SK-N-SH treated with all-trans-retinoic acid at 6 μM for 48 hours (cell line): ENCODE results near the gene SLC6A4.

Source experiments
- ATAC-seq: fragments of 200-7000 bp; cut with Tn5 transposase; 3 replicates; pipeline ENCODE4 v1.9.1; 2020; ENCODE audit warnings: mild to moderate bottlenecking, moderate library complexity
- BACH2 ChIP-seq: fragments of 250-450 bp; sonication (Bioruptor Pico); IDR thresholded peaks from 2 replicates; pipeline ENCODE4 v1.9.0; 2021; ENCODE audit warnings: mild to moderate bottlenecking, borderline replicate concordance
- CREB5 ChIP-seq: fragments of 250-450 bp; sonication (Bioruptor Pico); IDR thresholded peaks from 2 replicates; pipeline ENCODE4 v1.5.1; 2020; ENCODE audit warnings: low read depth, mild to moderate bottlenecking, moderate library complexity
- CSDC2 ChIP-seq: fragments of 250-450 bp; sonication (Bioruptor Pico); IDR thresholded peaks from 2 replicates; pipeline ENCODE4 v1.5.0; 2020; ENCODE audit warnings: mild to moderate bottlenecking, moderate library complexity
- CSRNP3 ChIP-seq: fragments of 250-450 bp; sonication (Bioruptor Pico); IDR thresholded peaks from 2 replicates; pipeline ENCODE4 v1.5.1; 2021; ENCODE audit warnings: mild to moderate bottlenecking, moderate library complexity
- ESRRG ChIP-seq: fragments of 250-450 bp; sonication (Bioruptor Pico); IDR thresholded peaks from 2 replicates; pipeline ENCODE4 v1.6.1; 2021; ENCODE audit warnings: mild to moderate bottlenecking
- ISL1 ChIP-seq: fragments of 250-450 bp; sonication (Bioruptor Pico); IDR thresholded peaks from 2 replicates; pipeline ENCODE4 v2.1.2; 2022; ENCODE audit warnings: mild to moderate bottlenecking, moderate library complexity
- OSR1 ChIP-seq: fragments of 250-450 bp; sonication (Bioruptor Pico); IDR thresholded peaks from 2 replicates; pipeline ENCODE4 v1.8.0; 2022; ENCODE audit warnings: moderate library complexity, mild to moderate bottlenecking, inconsistent platforms
- PATZ1 ChIP-seq: fragments of 250-450 bp; sonication (Bioruptor Pico); IDR thresholded peaks from 2 replicates; pipeline ENCODE4 v1.8.0; 2020; ENCODE audit warnings: mild to moderate bottlenecking, moderate library complexity, borderline replicate concordance
- POU6F1 ChIP-seq: fragments of 250-450 bp; sonication (Bioruptor Pico); IDR thresholded peaks from 2 replicates; pipeline ENCODE4 v1.8.0; 2021; ENCODE audit warnings: low read depth, mild to moderate bottlenecking, moderate library complexity, borderline replicate concordance
- PPARA ChIP-seq: fragments of 250-450 bp; sonication (Bioruptor Pico); IDR thresholded peaks from 2 replicates; pipeline ENCODE4 v1.5.0; 2020; ENCODE audit warnings: mild to moderate bottlenecking, borderline replicate concordance
- RARB ChIP-seq: fragments of 250-450 bp; sonication (Bioruptor Pico); IDR thresholded peaks from 2 replicates; pipeline ENCODE4 v1.8.0; 2021; ENCODE audit warnings: mild to moderate bottlenecking, moderate library complexity
- SNAI2 ChIP-seq: fragments of 250-450 bp; sonication (Bioruptor Pico); IDR thresholded peaks from 2 replicates; pipeline ENCODE4 v1.5.0; 2020; ENCODE audit warnings: mild to moderate bottlenecking, moderate library complexity
- TCF4 ChIP-seq: fragments of 250-450 bp; sonication (Bioruptor Pico); IDR thresholded peaks from 2 replicates; pipeline ENCODE4 v1.8.0; 2021; ENCODE audit warnings: mild to moderate bottlenecking, moderate library complexity, borderline replicate concordance
- TOX ChIP-seq: fragments of 250-450 bp; sonication (Bioruptor Pico); IDR thresholded peaks from 2 replicates; pipeline ENCODE4 v1.8.0; 2021; ENCODE audit warnings: mild to moderate bottlenecking, moderate library complexity, borderline replicate concordance
- TSHZ2 ChIP-seq: fragments of 250-450 bp; sonication (Bioruptor Pico); IDR thresholded peaks from 2 replicates; pipeline ENCODE4 v1.5.0; 2020; ENCODE audit warnings: mild to moderate bottlenecking, moderate library complexity
- ZC3H10 ChIP-seq: fragments of 250-450 bp; sonication (Bioruptor Pico); IDR thresholded peaks from 2 replicates; pipeline ENCODE4 v1.5.1; 2021; ENCODE audit warnings: mild to moderate bottlenecking, moderate library complexity
- ZFP3 ChIP-seq: fragments of 250-450 bp; sonication (Bioruptor Pico); IDR thresholded peaks from 2 replicates; pipeline ENCODE4 v1.5.0; 2020; ENCODE audit warnings: mild to moderate bottlenecking, moderate library complexity
- ZFP30 ChIP-seq: fragments of 450-650 bp; formaldehyde crosslinking; IDR thresholded peaks from 2 replicates; pipeline ENCODE4 v1.5.0; 2022; ENCODE audit warnings: mild to moderate bottlenecking, moderate library complexity
- ZNF565 ChIP-seq: fragments of 450-650 bp; formaldehyde crosslinking; conservative IDR thresholded peaks from 2 replicates; pipeline ENCODE4 v1.5.0; 2020; ENCODE audit warnings: low read depth, mild to moderate bottlenecking, moderate library complexity
- ZNF70 ChIP-seq: fragments of 450-650 bp; formaldehyde crosslinking; IDR thresholded peaks from 2 replicates; pipeline ENCODE4 v1.5.0; 2020; ENCODE audit warnings: mild to moderate bottlenecking, moderate library complexity
- ZNF8 ChIP-seq: fragments of 450-650 bp; formaldehyde crosslinking; IDR thresholded peaks from 2 replicates; pipeline ENCODE4 v1.5.0; 2020; ENCODE audit warnings: mild to moderate bottlenecking, moderate library complexity

The SLC6A4 gene

GRCh38 chr17:30243568-30243967 lies 8.1 kb upstream of the SLC6A4 start (continued):
- TF ChIP-seq PATZ1 (CRISPR knock-in tag) (no peak), BACH2 (CRISPR knock-in tag) (no peak), TCF4 (CRISPR knock-in tag) (no peak)
- TF ChIP-seq, all 23 proteins: peak for 0

GRCh38 chr17:30243002-30243401 lies 7.5 kb upstream of the SLC6A4 start:
- no peak for ATAC-seq
- no peak for TF ChIP-seq OSR1 (CRISPR knock-in tag)
- TF ChIP-seq ZFP3 (CRISPR knock-in tag), result no peak
- TF ChIP-seq CSDC2 (CRISPR knock-in tag), result no peak
- TF ChIP-seq PPARA (CRISPR knock-in tag), result no peak
- TF ChIP-seq CSRNP3, result no peak
- no peak for TF ChIP-seq ISL1
- TF ChIP-seq ZNF70 (CRISPR knock-in tag), result no peak
- no peak for TF ChIP-seq ZNF565 (CRISPR knock-in tag)
- no peak for TF ChIP-seq ZC3H10 (CRISPR knock-in tag)
- no peak for TF ChIP-seq ESRRG (CRISPR knock-in tag)
- TF ChIP-seq TOX, result no peak
- no peak for TF ChIP-seq BACH2 (CRISPR knock-in tag)
- TF ChIP-seq ZFP30 (CRISPR knock-in tag), result no peak
- TF ChIP-seq TSHZ2 (CRISPR knock-in tag), result no peak
- TF ChIP-seq POU6F1, result no peak
- no peak for TF ChIP-seq RARB (CRISPR knock-in tag)
- no peak for TF ChIP-seq SNAI2
- TF ChIP-seq CREB5 (CRISPR knock-in tag), result no peak

GRCh38 chr17:30241051-30241450 lies 5.6 kb upstream of the SLC6A4 start:
- TF ChIP-seq ZNF565 (CRISPR knock-in tag), result no peak
- TF ChIP-seq, all 23 proteins: peak for 0
- ATAC-seq, result no peak

- TF ChIP-seq BACH2 (CRISPR knock-in tag) (no peak), POU6F1 (no peak), PATZ1 (CRISPR knock-in tag) (no peak), TOX (no peak), OSR1 (CRISPR knock-in tag) (no peak), ZNF8 (no peak), RARB (CRISPR knock-in tag) (no peak), ESRRG (CRISPR knock-in tag) (no peak), ZFP30 (CRISPR knock-in tag) (no peak), TCF4 (CRISPR knock-in tag) (no peak), ZC3H10 (CRISPR knock-in tag) (no peak), ISL1 (no peak), CSRNP3 (no peak)
Observed at GRCh38 chr17:30240177-30240576, 4.7 kb upstream of the SLC6A4 start.

More at GRCh38 chr17:30240177-30240576, 4.7 kb upstream of the SLC6A4 start:
- no peak for ATAC-seq
